HG03103 (cell line): ENCODE results near the gene SPEN.

ENCODE experiments used
- ATAC-seq: cut with Tn5 transposase; IDR thresholded peaks from one replicate; pipeline ENCODE4 v1.9.1; 2021; ENCODE audit warnings: low read depth; ENCODE audit not compliant: unreplicated experiment

Gene SPEN

GRCh38 chr1:15933684-15934083 is 86.2 kb downstream of the SPEN start:
- ATAC-seq = no peak

- no peak for ATAC-seq
Measured at GRCh38 chr1:15934211-15935055, 86.9 kb downstream of the SPEN start.

DNA sequence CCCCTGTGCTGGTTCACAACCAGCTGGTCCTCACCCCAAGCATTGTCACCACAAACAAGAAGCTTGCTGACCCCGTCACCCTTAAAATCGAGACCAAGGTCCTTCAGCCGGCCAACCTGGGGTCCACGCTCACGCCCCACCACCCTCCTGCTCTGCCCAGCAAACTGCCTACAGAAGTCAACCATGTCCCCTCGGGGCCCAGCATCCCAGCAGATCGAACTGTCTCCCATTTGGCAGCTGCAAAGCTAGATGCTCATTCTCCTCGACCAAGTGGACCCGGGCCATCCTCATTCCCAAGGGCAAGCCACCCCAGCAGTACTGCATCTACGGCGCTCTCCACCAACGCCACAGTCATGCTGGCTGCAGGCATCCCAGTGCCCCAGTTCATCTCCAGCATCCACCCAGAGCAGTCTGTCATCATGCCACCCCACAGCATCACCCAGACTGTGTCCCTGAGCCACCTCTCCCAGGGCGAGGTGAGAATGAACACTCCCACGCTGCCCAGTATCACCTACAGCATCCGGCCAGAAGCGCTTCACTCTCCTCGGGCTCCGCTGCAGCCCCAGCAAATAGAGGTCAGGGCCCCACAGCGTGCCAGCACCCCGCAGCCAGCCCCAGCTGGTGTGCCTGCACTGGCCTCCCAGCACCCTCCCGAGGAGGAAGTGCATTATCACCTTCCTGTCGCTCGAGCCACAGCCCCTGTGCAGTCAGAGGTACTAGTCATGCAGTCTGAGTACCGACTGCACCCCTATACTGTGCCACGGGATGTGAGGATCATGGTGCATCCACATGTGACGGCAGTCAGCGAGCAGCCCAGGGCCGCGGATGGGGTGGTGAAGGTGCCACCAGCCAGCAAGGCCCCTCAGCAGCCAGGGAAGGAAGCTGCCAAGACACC is 87.8 kb downstream of the SPEN start:
- ATAC-seq = no peak

GRCh38 chr1:15936025-15936424 is 88.5 kb downstream of the SPEN start:
- no peak for ATAC-seq

GRCh38 chr1:15937146-15937545 is 89.6 kb downstream of the SPEN start:
- no peak for ATAC-seq

GRCh38 chr1:15937706-15938168 is 90.2 kb downstream of the SPEN start:
- ATAC-seq = no peak

- no peak for ATAC-seq
Measured at GRCh38 chr1:15938628-15939161, 91.2 kb downstream of the SPEN start.

DNA sequence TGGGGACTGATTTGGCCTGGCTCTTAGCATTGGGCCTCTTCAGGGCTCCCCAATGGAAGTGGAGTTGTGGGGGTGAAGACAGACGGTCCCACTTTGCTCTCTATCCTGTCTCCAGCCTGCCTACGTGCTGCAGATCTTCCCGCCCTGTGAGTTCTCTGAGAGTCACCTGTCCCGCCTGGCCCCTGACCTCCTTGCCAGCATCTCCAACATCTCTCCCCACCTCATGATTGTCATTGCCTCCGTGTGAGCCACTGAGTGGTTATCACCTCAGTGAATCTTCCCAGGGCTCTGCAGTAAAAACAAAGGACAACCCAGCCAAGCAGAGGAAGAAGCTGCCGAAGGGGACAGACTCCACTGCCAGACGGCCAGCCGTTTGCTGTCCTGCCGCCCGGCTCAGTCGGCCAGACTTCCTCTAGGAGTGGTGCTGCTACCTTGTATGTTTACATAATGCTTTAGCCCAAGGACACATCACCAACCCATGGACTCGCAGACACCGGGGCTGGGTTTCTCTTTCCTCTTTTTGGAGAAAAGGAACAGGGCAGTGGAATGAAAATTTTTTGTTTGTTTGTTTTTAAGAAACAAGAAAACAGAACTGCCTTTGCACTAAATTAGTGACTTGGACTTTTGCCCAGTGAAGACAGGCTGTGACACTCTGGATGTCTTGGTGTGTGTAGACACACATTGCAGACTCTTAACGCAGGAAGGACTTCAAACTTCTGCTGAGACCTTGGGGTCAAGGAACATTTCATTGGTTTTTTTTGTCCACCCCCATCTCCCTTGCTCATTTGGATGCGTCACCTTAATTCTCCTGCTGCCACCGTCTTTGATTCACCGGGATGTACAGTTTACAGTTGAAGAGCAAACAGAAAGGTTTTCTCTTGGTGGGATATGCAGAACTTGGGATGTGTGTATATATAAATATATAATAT is 91.9 kb downstream of the SPEN start:
- no peak for ATAC-seq

DNA sequence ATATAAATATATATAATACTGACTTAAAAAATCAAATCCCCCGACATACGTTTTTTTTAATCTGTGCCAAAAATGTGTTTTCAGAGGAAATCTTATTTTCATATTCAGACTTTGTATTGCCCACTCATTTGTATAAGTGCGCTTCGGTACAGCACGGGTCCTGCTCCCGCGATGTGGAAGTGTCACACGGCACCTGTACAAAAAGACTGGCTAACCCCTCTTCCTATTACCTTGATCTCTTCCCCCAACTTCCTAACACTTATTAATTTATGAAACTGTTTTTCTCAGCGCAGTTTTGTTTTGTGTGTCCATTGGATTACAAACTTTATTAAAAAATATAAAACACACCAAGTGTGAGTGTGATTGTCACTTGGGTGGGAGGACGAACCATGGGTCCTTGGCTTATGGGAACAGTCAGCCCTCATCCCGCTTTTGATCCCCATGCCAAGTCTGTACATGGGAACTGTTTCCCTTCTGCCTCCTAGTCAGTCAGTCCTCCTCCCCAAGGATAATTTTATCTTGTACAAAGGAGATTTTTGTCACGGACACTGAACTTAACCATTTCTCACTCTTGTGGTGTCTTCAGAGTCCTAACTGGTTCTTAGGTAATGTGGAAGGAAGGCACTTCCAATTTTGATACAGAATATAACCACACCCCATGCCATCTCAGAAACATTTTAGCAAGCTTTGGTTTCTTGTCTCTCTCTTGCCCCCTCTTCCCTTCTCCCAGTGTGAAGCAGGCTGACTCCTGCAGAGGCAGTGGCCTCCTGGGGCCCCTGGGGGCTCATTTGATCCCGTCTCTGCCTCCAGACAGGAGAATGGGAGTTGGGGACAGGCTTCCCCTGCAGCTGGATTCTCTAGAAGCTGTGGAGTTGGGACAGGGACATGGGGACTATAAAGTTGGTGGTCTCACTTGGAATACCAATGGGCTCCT is 92.9 kb downstream of the SPEN start:
- ATAC-seq = no peak

- ATAC-seq = no peak
Measured at GRCh38 chr1:15941044-15941840, 93.7 kb downstream of the SPEN start.

DNA sequence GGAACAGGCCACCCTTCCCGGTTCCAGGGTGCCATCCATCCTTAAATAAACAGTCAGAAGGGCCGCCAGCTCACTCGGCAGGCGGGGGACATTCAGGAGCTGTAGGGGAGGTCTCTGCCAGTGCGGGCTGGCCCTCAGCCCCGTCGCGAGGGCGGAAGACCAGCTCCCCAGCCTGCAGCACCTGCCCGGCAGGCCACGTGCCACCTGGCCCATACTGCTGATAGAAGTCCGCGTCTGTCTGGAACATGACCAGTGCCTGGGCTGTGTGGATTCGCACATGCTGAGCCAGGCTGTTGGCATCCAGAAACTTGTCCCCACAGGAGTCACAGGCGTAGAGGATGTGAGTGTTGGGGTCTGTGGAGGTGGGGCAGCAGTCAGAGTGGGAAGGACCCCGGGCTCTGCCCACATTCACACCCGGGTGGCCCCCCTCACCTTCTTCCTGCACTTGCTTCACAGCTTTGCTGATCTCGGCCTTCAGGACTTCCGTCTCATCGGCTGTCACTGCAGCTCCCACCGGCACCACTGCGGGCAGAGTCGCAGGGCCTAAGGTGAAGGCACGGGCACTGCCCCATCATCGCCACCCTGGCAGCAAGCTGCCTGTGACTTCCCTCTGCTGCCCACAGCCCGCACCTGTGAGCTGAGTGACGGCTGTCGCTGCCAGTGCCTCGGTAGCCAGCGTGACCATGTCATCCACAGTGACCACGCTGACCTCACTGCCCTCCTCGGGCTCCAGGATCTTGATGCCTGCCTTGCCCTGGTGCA is 94.6 kb downstream of the SPEN start:
- ATAC-seq = no peak

DNA sequence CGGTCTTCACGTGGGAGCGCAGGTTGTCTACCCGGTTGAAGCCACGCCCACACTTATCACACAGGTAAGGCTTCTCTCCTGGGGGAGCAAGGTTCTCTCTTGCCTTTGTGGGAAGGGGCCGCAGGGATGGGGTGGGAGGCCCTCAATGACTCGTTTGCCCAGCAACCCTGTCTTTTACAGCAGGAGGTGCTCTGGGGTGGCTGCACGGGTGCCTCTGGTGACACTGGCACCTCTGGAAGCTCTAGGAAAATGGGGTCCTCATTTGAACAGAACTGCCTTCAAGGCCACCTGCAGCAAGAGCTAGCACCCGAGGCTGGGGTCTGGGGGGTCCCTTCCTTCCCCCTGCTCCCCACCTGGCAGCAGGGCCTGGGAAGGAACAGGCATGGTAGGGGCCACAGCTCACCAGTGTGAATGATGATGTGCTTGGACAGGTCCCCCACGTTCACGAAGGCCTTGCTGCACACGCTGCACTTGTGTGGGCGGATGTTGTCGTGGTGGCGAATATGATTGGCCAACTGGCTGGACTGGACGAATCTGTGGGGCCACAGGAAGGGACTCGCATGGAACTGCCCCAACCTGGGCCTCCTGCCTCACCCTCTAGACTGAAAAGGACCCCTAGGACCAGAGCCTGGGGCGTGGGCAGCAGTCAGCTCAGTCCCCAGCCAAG is 95.3 kb downstream of the SPEN start:
- ATAC-seq = no peak

DNA sequence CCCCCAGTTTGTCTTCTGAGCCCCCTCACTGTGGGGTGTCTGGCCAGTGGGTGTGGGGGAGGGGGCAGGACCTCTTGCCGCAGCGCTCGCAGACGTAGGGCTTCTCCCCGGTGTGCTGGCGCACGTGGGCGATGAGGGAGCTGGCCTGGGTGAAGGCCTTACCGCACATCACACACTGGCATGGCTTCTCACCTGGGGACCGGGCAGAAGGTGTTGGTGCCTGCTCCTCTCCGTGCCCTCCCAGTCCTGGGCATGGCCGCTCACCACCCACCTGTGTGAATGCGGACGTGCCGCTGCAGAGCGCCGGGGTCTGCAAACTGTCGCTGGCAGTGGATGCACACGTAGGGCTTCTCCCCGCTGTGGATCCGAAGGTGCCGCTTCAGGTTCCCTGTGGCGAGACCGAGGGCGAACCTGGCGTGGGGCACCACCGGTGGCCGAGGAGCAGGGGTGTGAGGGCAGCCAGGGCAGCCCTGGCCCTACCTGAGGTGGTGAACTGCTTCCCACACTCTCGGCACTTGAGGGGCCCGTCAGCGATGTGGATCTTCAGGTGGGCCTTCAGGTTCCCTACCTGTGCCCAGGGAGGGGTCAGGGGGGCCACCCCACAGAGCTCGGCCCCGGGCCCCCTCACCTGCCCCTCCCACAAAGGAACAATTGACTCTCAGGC is 96.0 kb downstream of the SPEN start:
- ATAC-seq = no peak

DNA sequence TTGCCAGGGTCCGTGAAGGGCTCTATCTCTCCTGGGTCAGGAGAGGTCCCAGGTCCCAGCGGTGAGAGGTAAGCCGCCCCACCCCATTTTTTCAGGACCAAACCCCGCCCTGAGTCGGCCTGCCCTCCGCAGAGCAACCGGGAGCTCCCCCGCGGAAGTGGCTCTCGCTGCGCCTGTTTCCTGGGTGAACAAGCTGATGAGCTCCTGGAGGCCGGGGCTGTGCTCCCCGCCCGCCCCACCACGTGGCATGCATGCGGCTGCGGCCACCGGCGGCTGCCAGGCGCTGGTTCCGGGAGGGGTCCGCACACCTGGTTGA is 96.4 kb downstream of the SPEN start:
- ATAC-seq = no peak

DNA sequence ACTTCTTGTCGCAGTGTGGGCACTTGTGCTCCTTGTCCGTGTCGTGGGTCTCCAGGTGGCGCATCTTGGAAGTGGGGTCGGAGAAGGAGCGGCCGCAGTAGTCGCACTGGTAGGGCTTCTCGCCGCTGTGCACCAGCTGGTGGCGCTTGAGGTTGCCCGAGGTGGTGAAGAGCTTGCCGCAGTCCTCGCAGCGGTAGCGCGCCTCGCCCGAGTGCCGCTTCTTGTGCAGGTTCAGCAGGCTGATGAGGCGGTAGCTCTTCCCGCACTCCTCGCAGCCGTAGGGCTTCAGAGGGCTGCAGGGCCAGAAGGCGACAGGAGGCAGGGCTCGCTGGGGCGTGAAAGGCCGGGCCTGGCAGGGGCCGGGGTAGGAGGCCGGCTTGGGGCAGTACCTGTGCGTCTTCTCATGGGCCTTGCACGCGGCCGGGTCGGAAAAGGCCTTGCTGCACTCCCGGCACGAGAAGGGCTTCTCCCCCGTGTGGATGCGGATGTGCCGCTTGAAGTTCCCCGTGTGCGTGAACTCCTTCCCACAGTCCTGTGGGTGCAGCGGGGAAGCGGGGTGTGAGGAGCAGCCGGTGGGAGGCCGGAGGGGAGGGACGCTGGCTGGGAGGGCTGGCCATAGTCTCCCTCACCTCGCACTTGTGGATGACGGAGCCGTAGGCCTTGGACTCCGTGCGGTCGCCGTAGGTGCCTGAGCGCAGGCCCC is 97.0 kb downstream of the SPEN start:
- no peak for ATAC-seq
